HL-60 (cell line): ENCODE data around the gene CHI3L1.

Experiments
- DNase-seq, 2 experiments: peaks; one replicate each; pipeline ENCODE4 v3.0.0-alpha.2; 2010 to 2020; ENCODE audit warnings: low read depth in 1 of 2, low spot score in 1 of 2
- H3K27ac ChIP-seq: fragments of 250-450 bp; sonication (Bioruptor Pico); replicated peaks from 2 replicates; pipeline ENCODE4 v1.5.1; 2020; ENCODE audit warnings: mild to moderate bottlenecking, moderate library complexity
- H3K27me3 ChIP-seq: fragments of 250-450 bp; sonication (Bioruptor Pico); 2 replicates; pipeline ENCODE4 v1.5.1; 2021; ENCODE audit warnings: mild to moderate bottlenecking, moderate library complexity; ENCODE audit not compliant: insufficient read depth, poor library complexity, severe bottlenecking
- H3K4me3 ChIP-seq: replicated peaks from 2 replicates; pipeline ENCODE4 v1.5.1; 2011; ENCODE audit warnings: mild to moderate bottlenecking, control low read depth, low read length; ENCODE audit not compliant: insufficient read depth
- GABPA ChIP-seq: IDR thresholded peaks from 2 replicates; pipeline ENCODE4 v1.6.1; 2012; ENCODE audit warnings: low read depth
- POLR2AphosphoS5 ChIP-seq: IDR thresholded peaks from 2 replicates; pipeline ENCODE4 v1.6.1; 2012; ENCODE audit warnings: low read depth
- SPI1 ChIP-seq: IDR thresholded peaks from 2 replicates; pipeline ENCODE4 v1.6.1; 2012; ENCODE audit warnings: low read depth, mild to moderate bottlenecking, borderline replicate concordance
- TF ChIP-seq, protein P1 (sequence below): IDR thresholded peaks from 2 replicates; pipeline ENCODE4 v1.6.1; 2012; ENCODE audit warnings: low read depth; ENCODE audit not compliant: insufficient replicate concordance
- TF ChIP-seq, protein P2 (sequence below): IDR thresholded peaks from one replicate; pipeline ENCODE4 v1.5.1; 2011; ENCODE audit warnings: low read length, control low read depth, inconsistent platforms; ENCODE audit not compliant: insufficient read depth

The CHI3L1 gene

DNA sequence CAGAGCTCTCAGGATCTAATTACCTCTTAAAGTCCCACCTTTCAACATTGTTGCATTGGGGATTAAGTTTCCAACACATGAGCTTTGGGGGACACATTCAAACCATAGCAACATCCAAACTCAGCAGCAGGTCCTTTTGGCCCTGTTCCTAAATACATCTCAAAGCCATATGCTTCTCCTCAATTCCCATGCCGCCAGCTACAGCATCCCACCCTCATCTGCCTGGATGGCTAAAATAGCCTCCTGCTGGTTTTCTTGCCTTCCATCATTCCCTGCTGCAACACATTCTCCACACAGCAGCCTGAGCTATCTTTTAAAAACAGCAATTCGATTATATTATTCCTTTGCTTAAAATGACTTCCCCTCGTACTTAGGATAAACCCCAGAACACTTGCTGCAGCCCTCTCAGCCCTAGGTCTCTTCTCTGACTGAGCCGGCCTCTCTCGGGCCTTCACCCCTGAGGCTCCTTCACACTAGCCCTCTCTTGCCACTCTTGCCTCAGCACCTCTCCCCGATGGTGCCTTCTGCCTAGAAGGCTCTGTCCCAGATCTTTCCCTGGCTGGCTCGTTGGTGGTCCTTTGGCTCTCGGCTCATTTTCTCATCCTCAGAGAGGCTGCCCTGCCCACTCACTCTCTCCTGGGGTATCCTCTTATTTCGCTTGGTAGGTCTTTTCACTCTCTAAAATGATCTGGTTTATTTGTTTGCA is 27.4 kb downstream of the CHI3L1 start:
- no peaks in the 10 kb centered on the region for H3K27me3 ChIP-seq
- TF ChIP-seq, protein P1, sequence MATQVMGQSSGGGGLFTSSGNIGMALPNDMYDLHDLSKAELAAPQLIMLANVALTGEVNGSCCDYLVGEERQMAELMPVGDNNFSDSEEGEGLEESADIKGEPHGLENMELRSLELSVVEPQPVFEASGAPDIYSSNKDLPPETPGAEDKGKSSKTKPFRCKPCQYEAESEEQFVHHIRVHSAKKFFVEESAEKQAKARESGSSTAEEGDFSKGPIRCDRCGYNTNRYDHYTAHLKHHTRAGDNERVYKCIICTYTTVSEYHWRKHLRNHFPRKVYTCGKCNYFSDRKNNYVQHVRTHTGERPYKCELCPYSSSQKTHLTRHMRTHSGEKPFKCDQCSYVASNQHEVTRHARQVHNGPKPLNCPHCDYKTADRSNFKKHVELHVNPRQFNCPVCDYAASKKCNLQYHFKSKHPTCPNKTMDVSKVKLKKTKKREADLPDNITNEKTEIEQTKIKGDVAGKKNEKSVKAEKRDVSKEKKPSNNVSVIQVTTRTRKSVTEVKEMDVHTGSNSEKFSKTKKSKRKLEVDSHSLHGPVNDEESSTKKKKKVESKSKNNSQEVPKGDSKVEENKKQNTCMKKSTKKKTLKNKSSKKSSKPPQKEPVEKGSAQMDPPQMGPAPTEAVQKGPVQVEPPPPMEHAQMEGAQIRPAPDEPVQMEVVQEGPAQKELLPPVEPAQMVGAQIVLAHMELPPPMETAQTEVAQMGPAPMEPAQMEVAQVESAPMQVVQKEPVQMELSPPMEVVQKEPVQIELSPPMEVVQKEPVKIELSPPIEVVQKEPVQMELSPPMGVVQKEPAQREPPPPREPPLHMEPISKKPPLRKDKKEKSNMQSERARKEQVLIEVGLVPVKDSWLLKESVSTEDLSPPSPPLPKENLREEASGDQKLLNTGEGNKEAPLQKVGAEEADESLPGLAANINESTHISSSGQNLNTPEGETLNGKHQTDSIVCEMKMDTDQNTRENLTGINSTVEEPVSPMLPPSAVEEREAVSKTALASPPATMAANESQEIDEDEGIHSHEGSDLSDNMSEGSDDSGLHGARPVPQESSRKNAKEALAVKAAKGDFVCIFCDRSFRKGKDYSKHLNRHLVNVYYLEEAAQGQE: no peak
- TF ChIP-seq POLR2AphosphoS5: no peak
- TF ChIP-seq SPI1: no peak
- no peak for TF ChIP-seq GABPA
- TF ChIP-seq, protein P2, sequence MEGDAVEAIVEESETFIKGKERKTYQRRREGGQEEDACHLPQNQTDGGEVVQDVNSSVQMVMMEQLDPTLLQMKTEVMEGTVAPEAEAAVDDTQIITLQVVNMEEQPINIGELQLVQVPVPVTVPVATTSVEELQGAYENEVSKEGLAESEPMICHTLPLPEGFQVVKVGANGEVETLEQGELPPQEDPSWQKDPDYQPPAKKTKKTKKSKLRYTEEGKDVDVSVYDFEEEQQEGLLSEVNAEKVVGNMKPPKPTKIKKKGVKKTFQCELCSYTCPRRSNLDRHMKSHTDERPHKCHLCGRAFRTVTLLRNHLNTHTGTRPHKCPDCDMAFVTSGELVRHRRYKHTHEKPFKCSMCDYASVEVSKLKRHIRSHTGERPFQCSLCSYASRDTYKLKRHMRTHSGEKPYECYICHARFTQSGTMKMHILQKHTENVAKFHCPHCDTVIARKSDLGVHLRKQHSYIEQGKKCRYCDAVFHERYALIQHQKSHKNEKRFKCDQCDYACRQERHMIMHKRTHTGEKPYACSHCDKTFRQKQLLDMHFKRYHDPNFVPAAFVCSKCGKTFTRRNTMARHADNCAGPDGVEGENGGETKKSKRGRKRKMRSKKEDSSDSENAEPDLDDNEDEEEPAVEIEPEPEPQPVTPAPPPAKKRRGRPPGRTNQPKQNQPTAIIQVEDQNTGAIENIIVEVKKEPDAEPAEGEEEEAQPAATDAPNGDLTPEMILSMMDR: no peak

DNA sequence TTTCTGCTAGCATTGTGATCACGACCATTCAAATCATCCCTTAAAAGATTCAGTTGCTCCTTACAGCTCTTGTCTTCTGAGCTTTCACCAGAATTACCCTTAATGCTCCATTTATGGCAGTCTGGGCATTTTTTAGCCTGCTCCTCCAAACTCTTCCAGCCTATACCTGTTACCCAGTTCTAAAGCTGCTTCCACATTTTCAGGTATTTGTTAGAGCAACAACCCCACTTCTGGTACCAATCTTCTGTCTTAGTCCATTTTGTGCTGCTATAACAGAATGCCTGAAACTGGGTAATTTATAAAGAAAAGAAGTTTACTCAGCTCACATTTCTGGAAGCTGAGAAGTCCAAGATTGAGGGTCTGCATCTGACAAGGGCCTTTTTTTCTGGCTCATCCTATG is 28.1 kb downstream of the CHI3L1 start:
- Histone ChIP-seq H3K27ac (no peak overlapping the region), H3K27me3 (no peaks in the 10 kb centered on the region), H3K4me3 (no peak overlapping the region)
- no peak for TF ChIP-seq POLR2AphosphoS5
- TF ChIP-seq GABPA: no peak
- TF ChIP-seq, protein P1: no peak
- TF ChIP-seq SPI1: no peak
- TF ChIP-seq, protein P2: no peak
- DNase-seq: no peak

More for the DNA sequence above, 27.4 kb downstream of the CHI3L1 start:
- no peak overlapping the region for H3K4me3 ChIP-seq
- H3K27ac ChIP-seq: no peak overlapping the region
- DNase-seq: no peak

DNA sequence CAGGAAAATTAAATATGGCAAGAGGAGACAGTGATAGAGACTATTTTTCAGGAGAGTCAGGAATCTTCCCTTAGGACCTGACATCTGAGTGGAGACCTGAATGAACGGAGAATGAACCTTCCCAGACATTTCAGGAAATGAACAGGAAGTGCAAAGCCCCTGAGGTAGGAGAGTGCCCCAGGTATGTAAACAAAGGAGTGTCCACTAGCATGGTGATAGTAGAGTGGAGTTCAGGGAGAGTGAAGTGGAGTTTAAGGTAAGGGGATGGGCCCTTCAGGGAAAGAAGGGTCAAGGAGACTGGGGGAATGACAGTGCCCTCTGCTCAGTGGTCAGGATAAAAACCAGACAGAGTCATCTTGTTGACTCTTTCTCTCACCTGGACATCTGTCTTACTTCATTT is 30.2 kb downstream of the CHI3L1 start:
- DNase-seq: no peak
- TF ChIP-seq, protein P1: no peak
- TF ChIP-seq POLR2AphosphoS5 (no peak), GABPA (no peak), SPI1 (no peak)
- TF ChIP-seq, protein P2: no peak

More for the DNA sequence above, 30.2 kb downstream of the CHI3L1 start:
- Histone ChIP-seq H3K4me3 (no peak overlapping the region), H3K27me3 (no peaks in the 10 kb centered on the region), H3K27ac (no peak overlapping the region)
